Measurements from ENCODE around the gene RREB1. TPM values are rescaled to one million over a fixed set of nuclear protein-coding genes. Genes with fewer than 3 reads are reported as not detected.
A peak's percentile ranks its signal among the peaks of the same experiment; 100 is the strongest.

Gene RREB1
- total RNA-seq, 2 donors from 2014 or later = 58.4 to 71.0 TPM

DNA sequence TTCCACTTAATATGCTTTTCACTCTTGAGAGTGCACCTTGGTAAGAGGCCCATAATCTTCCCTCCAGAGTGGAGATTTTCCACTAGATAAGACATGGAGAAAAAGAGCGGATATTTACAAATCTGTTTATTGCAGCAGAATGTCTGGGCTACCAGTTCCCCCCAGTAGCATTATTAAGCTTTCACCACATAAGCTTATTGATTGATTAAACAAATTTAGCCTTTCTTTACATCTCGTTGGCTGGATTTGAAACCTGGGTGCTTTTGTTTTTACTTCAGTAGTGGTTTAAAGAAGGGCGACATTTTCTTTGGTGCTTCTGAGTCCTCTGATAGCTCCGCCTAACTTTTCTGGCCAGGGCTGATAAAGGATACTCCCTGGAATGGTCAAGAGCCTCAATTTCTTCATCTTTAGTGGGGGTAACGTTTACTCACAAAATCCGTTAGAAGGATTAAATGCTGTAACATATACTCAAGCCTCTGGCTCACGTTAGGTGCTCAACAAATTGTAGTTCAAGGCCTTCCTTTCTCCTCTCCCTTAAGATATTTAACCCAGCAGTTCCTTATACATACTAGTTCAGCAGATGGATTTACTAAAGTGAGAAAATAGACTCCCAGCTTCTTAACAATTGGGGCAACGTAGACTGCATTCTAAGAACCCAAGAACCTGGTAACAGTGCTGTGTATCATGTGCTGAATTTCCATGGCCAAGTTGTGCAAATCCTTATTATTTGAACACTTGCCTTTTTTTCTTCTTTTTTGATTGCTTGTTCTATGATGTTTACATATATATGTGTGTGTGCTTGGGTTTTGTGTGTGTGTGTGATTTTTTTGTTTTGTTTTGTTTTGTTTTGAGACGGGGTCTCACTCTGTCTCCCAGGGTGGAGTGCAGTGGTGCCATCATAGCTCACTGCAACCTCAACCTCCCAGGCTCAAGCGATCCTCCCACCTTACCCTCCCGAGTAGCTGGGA, 91.4 kb downstream of the RREB1 start:
- TF ChIP-seq POLR2A (IDR thresholded peaks at IDR 0.05) = no peak
- TF ChIP-seq, protein P1, sequence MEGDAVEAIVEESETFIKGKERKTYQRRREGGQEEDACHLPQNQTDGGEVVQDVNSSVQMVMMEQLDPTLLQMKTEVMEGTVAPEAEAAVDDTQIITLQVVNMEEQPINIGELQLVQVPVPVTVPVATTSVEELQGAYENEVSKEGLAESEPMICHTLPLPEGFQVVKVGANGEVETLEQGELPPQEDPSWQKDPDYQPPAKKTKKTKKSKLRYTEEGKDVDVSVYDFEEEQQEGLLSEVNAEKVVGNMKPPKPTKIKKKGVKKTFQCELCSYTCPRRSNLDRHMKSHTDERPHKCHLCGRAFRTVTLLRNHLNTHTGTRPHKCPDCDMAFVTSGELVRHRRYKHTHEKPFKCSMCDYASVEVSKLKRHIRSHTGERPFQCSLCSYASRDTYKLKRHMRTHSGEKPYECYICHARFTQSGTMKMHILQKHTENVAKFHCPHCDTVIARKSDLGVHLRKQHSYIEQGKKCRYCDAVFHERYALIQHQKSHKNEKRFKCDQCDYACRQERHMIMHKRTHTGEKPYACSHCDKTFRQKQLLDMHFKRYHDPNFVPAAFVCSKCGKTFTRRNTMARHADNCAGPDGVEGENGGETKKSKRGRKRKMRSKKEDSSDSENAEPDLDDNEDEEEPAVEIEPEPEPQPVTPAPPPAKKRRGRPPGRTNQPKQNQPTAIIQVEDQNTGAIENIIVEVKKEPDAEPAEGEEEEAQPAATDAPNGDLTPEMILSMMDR (IDR thresholded peaks at IDR 0.05) = no peak
- TF ChIP-seq POLR2AphosphoS5 (IDR thresholded peaks at IDR 0.05) = no peak
- Histone ChIP-seq H3K4me3 (no peak overlapping the region), H3K4me1 (replicated peaks) (peaks cover 22% of the 10 kb centered on the region), H3K9me3 (no peaks in the 10 kb centered on the region), H3K27me3 (replicated peaks; ENCODE audit: insufficient read depth) (no peaks in the 10 kb centered on the region), H3K36me3 (no peaks in the 10 kb centered on the region), H3K27ac (peak overlapping the region in 1 of 2 donors; percentile 14)
- intact Hi-C loops (cut with DNase I) = no loop called here
- DNase-seq (ENCODE audit: low spot score) = no peak
- 88% methylated on average over 11 of the region's 11 CpGs for WGBS

DNA sequence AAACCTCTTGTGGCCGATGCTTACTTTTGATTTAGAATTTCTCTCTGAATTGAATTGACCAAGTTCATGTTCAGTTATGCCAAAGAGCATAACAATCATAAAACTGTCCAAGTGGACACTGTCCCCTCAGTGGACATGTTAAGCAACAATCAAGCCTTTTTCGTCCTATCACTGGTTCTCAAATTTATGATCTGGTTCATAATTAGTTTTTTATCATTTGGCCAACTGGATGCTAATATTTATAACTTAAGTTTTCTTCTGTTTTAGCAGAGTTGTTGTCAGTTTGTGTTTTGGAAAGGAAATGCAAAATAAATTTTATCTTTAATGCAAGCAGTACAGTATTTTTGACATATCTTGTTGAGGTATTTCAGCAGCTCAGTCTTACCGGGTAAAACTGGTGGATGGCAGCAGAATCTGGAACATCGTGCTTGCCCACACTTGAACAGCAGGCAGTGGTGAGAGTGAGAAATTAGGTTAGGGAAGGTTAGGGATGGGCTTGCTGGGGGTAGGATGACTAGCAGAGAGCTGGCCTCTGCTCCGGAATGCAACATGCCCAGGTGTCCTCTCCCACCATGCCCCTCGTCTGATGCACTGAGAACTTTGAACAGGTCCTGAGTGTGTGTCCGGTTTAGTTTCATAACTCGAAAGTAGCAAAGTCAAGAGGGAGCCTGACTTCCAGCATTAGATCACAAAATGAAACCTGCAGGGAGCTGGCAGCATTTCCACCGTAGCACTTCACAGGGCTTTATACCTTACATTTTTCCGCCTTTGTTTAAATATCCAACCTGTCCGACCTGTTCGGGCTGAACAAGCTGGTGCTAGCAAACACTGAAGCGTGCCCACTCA, 93.1 kb downstream of the RREB1 start:
- Histone ChIP-seq H3K4me1 (replicated peaks) (peaks cover 11% of the 10 kb centered on the region), H3K36me3 (no peaks in the 10 kb centered on the region), H3K9me3 (no peaks in the 10 kb centered on the region), H3K4me3 (peak overlapping the region; percentile 6 to 27), H3K27ac (peak overlapping the region; percentile 68 to 80), H3K27me3 (replicated peaks; ENCODE audit: insufficient read depth) (no peaks in the 10 kb centered on the region)
- intact Hi-C loops (cut with DNase I) = no loop called here
- WGBS = 53% methylated on average over 13 of the region's 13 CpGs
- peak; percentile 93 for DNase-seq (ENCODE audit: low spot score)
- TF ChIP-seq, protein P1 (IDR thresholded peaks at IDR 0.05) = no peak
- TF ChIP-seq POLR2AphosphoS5 (IDR thresholded peaks at IDR 0.05) = peak; percentile 86
- no peak for TF ChIP-seq POLR2A (IDR thresholded peaks at IDR 0.05)

DNA sequence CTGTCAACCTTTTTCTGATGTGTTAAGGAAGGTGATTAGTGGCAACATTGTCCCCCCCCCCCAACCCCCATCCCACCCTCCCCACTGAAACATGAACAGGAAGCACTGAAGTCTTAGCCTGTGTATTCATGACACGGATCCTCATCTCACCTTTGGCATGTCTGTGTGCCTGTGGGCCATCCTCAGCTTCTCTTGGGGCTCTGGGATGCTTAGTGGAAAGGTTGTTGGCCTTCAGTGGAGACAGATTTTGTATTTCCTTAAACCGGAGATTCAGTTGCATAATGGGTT, 93.6 kb downstream of the RREB1 start:
- H3K27me3 ChIP-seq (replicated peaks; ENCODE audit: insufficient read depth) = no peaks in the 10 kb centered on the region
- DNase-seq (ENCODE audit: low spot score) = no peak
- intact Hi-C loops (cut with DNase I) = no loop called here
- TF ChIP-seq, protein P1 (IDR thresholded peaks at IDR 0.05) = no peak
- TF ChIP-seq POLR2AphosphoS5 (IDR thresholded peaks at IDR 0.05) (no peak), POLR2A (IDR thresholded peaks at IDR 0.05) (no peak)
- peak overlapping the region; percentile 68 to 80 for H3K27ac ChIP-seq
- WGBS = 39% methylated on average over 2 of the region's 2 CpGs
- no peaks in the 10 kb centered on the region for H3K36me3 ChIP-seq
- no peaks in the 10 kb centered on the region for H3K9me3 ChIP-seq
- H3K4me1 ChIP-seq (replicated peaks) = peaks cover 9% of the 10 kb centered on the region
- H3K4me3 ChIP-seq = peak overlapping the region in 1 of 2 donors; percentile 27

DNA sequence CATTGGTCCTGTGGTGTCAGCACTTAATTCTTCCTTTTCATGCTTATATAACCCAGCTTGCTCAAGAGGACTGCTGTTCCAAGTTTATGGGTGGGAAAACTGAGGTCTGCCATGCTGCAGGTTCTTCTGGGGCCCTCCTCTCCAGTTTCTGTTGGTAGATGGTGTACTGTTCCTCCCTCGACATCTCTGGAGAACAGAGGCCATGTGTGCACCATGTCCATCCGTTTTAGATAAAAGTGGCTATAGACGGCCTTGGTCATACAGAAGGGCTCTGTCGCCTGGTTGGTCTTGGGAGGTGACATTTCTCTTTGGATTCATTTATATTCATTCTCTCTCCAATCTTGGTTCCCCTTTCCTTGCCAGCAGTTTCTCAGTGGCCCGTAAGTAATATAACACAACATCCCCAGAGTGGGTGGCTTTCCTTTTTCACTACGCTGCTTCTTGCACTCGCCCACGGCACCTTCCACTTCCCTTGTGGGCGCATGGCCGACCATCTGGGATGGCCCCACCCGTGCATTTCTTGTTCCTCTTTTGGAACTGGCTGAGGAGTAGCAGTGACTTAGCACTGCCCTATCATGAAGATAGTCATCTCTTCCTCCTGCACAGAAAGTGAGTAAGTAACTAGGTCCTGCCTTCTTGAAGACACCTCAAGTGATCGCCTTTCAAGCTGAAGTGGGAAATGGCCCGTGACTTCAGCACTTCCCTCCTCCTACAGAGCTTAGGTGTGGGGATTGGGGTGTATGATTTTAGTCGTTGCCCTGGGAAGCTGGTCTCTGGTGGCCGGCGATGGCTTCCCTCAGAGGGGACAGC, 94.2 kb downstream of the RREB1 start:
- no peak for DNase-seq (ENCODE audit: low spot score)
- no peaks in the 10 kb centered on the region for H3K9me3 ChIP-seq
- H3K27ac ChIP-seq = peak overlapping the region; percentile 68 to 80
- no peaks in the 10 kb centered on the region for H3K27me3 ChIP-seq (replicated peaks; ENCODE audit: insufficient read depth)
- H3K4me3 ChIP-seq = no peak overlapping the region
- no peaks in the 10 kb centered on the region for H3K36me3 ChIP-seq
- 81% methylated on average over 16 of the region's 16 CpGs for WGBS
- H3K4me1 ChIP-seq (replicated peaks) = peaks cover 5% of the 10 kb centered on the region
- intact Hi-C loops (cut with DNase I) = no loop called here
- TF ChIP-seq, protein P1 (IDR thresholded peaks at IDR 0.05) = no peak
- no peak for TF ChIP-seq POLR2AphosphoS5 (IDR thresholded peaks at IDR 0.05)

Measured in prostate gland (tissue), 2 donors.